HFF-Myc (cell line): ENCODE data around the gene DNAJC3.

Source experiments
- DNase-seq: peaks from one replicate; pipeline ENCODE4 v3.0.0-alpha.2; 2011; ENCODE audit warnings: low read depth; ENCODE audit errors: extremely low read depth
- H3K4me3 ChIP-seq: replicated peaks from 2 replicates; pipeline ENCODE4 v1.5.1; 2011; ENCODE audit warnings: low read depth, mild to moderate bottlenecking, control low read depth, low read length
- TF ChIP-seq, protein P1 (sequence below): IDR thresholded peaks from 2 replicates; pipeline ENCODE4 v1.5.1; 2012; ENCODE audit warnings: mild to moderate bottlenecking, low read depth, low read length, control low read depth; ENCODE audit errors: missing control alignments

DNAJC3 gene

DNA sequence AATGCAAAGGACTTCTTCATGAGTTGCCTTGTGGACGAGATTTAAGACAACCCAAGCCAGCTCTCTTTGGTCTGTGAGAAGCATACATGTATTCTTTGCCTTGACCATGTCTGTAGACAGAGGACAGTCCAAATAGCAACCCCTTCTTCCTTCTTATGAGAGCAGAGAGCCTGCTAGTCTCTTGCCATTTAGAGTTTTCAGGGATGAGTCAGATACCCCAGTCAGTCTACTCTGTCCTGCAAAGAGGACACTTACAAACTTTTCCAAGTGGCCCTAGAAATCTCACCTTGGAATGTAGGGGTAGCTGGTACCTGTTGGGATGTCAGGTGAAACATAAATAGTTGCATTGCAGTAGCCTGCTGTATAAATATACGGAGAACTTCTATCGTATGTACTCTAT lies 36.7 kb downstream of the DNAJC3 start:
- no peak for DNase-seq
- H3K4me3 ChIP-seq: no peak overlapping the region
- TF ChIP-seq, protein P1, sequence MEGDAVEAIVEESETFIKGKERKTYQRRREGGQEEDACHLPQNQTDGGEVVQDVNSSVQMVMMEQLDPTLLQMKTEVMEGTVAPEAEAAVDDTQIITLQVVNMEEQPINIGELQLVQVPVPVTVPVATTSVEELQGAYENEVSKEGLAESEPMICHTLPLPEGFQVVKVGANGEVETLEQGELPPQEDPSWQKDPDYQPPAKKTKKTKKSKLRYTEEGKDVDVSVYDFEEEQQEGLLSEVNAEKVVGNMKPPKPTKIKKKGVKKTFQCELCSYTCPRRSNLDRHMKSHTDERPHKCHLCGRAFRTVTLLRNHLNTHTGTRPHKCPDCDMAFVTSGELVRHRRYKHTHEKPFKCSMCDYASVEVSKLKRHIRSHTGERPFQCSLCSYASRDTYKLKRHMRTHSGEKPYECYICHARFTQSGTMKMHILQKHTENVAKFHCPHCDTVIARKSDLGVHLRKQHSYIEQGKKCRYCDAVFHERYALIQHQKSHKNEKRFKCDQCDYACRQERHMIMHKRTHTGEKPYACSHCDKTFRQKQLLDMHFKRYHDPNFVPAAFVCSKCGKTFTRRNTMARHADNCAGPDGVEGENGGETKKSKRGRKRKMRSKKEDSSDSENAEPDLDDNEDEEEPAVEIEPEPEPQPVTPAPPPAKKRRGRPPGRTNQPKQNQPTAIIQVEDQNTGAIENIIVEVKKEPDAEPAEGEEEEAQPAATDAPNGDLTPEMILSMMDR: no peak

DNA sequence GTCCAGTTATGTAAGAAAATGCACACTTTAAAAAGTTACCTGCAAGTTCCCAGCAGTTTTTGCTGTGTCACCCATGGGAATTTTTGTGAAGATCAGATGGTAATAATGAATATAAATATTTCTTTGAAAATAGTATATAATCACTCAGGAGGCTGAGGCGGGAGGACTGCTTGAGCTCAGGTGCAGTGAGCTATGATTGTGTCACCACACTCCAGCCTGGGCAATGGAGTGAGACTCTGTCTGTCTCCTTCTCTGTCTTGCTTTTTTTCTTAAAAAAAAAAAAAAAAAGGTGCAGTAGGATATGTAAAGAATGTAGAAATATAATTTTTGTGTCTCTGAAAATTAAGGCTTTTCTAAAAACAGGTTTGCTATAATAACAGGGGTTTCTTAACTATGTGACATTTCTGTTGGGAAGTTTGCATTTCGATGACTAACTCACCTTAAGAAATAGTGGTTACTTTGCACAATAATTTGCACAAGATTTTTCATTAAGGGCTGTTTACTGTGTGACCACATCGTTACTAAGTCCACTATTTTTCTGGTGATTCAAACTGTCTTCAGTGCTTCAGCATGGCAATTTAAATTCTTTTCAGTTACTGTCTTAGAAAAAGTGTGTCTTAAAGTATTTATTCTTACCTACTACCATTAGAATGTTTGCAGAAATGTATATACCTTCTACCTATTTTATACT lies 37.3 kb downstream of the DNAJC3 start:
- no peak for DNase-seq
- no peak overlapping the region for H3K4me3 ChIP-seq
- TF ChIP-seq, protein P1: no peak

DNA sequence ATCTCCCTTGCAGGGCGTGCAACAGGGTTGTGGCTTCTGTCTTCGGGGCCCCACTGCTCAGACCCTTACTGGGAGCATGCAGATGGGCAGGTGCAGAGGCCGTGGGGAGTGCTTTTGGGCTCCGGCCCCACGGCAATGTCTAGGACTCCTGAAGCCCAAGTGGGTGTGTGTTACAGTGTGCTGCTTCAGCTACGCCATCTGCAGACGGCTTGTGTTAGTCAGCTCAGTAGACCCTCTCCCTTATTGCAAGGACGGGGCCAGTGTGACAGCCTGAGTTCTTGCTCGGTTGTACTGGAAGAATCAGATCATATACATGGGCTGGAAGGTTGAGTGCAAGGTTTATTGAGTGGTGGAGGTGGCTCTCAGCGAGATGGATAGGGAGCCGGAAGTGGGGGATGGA lies 39.3 kb downstream of the DNAJC3 start:
- no peak for DNase-seq
- TF ChIP-seq, protein P1: no peak

DNA sequence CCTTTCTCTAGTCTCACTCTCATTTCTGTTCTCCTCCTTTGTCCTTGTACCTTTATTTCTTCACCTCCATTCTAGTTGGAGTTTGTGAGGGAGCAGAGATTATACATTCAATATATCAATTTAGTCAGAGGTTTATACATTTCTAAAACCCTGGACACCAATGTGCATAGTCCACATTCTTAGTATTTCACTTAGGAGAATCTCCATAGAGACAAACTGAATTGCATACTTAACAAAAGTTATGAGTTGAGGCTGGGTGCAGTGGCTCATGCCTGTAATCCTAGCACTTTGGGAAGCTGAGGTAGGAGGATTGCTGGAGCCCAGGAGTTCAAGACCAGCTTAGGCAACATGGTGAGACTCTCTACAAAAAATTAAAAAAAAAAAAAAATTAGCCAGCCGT lies 45.3 kb downstream of the DNAJC3 start:
- TF ChIP-seq, protein P1: no peak
- H3K4me3 ChIP-seq: no peak overlapping the region
- DNase-seq: no peak

More for the DNA sequence above, 39.3 kb downstream of the DNAJC3 start:
- H3K4me3 ChIP-seq: no peak overlapping the region

DNA sequence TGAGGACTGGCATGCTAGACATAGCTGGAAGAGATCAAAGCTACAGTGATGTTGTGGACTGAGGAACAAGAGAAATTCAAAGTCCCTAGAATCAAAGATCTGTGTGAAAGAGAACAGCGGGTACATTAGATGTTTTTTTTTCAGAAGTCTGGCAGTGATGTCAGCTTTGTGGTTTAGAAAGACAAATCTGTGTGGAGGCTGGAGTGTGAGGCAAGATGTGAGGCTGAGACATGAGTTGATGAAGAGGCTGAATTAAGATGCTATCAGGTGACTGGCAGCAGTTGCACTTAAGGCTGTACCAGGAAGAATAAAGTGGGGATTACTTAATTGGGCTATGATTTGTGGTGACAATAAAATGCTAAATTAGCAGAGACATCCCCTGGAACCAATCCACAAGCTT lies 46.5 kb downstream of the DNAJC3 start:
- DNase-seq: no peak
- H3K4me3 ChIP-seq: no peak overlapping the region
- TF ChIP-seq, protein P1: no peak

DNA sequence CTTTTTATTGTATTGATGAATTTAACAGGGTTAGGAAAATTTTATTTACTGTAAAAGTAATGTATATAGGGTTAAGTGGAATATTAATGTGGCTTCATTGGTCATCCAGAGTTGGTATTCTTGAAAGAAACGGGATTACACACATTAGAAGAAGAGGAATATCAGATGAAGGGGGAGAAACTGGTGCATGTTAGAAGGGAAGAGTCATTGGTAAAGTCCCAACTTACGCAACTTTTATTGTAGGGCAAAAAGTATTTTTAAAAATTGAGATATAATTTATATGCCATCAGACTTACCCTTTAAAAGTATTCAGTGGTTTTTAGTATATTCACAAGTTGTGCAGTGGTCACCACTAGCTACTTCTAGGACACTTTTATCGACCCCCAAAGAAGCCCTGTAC lies 47.3 kb downstream of the DNAJC3 start:
- no peak for DNase-seq
- H3K4me3 ChIP-seq: no peak overlapping the region
- TF ChIP-seq, protein P1: no peak

DNA sequence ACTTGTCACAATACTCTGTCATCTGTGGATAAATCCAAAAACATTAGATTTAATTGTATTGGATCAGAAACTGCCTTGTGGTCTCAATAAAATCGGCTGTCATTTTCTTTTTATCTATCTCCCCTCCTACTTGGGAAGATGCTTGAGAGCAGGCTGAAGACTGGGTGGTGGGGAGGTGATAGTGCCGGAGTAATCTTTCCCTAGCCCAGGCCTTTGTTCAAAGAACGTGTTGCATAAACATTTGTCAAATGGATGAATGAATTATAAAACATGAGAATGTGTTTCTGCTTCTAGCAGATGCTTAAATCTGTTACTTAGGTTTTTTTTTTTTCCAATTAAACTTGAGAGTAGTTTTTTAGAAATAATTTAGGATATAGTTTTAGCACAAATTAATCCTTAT lies 49.9 kb downstream of the DNAJC3 start:
- no peak for DNase-seq
- TF ChIP-seq, protein P1: no peak

More for the DNA sequence above, 49.9 kb downstream of the DNAJC3 start:
- no peak overlapping the region for H3K4me3 ChIP-seq
